Kidney (tissue), 14 donors: ENCODE results near the gene SYNGR4. TPM values are rescaled to one million over a fixed set of nuclear protein-coding genes. Genes with fewer than 3 reads are reported as not detected.
"Not testable (repeated sequence)": the region's sequence is repeated elsewhere in the genome, so short reads cannot be mapped to it uniquely, and the experiment has no call there.

Experiments
- DNase-seq, 5 donors: peaks; one replicate each; pipeline ENCODE4 v3.0.0-alpha.2; 2013 to 2020
- FAIRE-seq: peaks from 2 replicates; lab custom pipeline; 2012; peaks lifted over from hg19 to GRCh38; lab: Jason Lieb, UNC
- H3K27ac ChIP-seq, 2 donors: one replicate each; pipeline ENCODE4 v1.7.0; 2013; ENCODE audit warnings: low read depth in 2 of 2, low read length in 2 of 2, inconsistent platforms in 1 of 2
- H3K27me3 ChIP-seq: one replicate; pipeline ENCODE4 v1.7.1; 2013; ENCODE audit warnings: low read length, inconsistent platforms; ENCODE audit not compliant: control insufficient read depth, insufficient read depth
- H3K36me3 ChIP-seq, 3 donors: one replicate each; pipeline versions ENCODE4 v1.7.0 to v1.7.1; 2013; ENCODE audit warnings: low read length in 3 of 3, control low read depth in 1 of 3, inconsistent platforms in 1 of 3; ENCODE audit not compliant: insufficient read depth in 3 of 3, control insufficient read depth in 2 of 3
- H3K4me1 ChIP-seq, 3 donors: one replicate each; pipeline versions ENCODE4 v1.7.0 to v1.7.1; 2013; ENCODE audit warnings: low read length in 3 of 3, inconsistent platforms in 1 of 3, low read depth in 1 of 3; ENCODE audit not compliant: control insufficient read depth in 2 of 3, insufficient read depth in 2 of 3
- H3K4me3 ChIP-seq, 3 donors: one replicate each; pipeline versions ENCODE4 v1.7.0 to v1.8.1; 2013; ENCODE audit warnings: low read length in 3 of 3, control low read depth in 1 of 3, inconsistent platforms in 1 of 3
- H3K9ac ChIP-seq, 3 donors: one replicate each; pipeline versions ENCODE4 v1.7.0 to v1.7.1; 2013; ENCODE audit warnings: low read length in 3 of 3, control low read depth in 1 of 3, inconsistent platforms in 1 of 3
- H3K9me3 ChIP-seq, 3 donors: one replicate each; pipeline versions ENCODE4 v1.7.0 to v1.7.1; 2013; ENCODE audit warnings: low read length in 3 of 3, control low read depth in 1 of 3, inconsistent platforms in 1 of 3; ENCODE audit not compliant: control insufficient read depth in 2 of 3, insufficient read depth in 1 of 3
- intact Hi-C: fragments of 100-400 bp; cut with DNase I; formaldehyde crosslinking; loops from one replicate; pipeline ENCODE4 v1.11.1; 2022
- polyA plus RNA-seq: library from polyadenylated mRNA; stranded (reverse); fragments of 350-450 nt; fragmentation: Illumina TruSeq; extraction: RNeasy Lipid Tissue Mini Kit (QIAGEN cat#74804); gene quantifications from one replicate; pipeline ENCODE4 v1.2.3, GENCODE V29; 2014; ENCODE audit warnings: low read depth, low replicate concordance; ENCODE audit not compliant: insufficient read depth
- total RNA-seq: library from RNA; stranded (reverse); fragmentation: NEBNext Ultra II Directional; extraction: Animal tissue kit (Norgen Biotek cat#: 25700); gene quantifications from one replicate; pipeline ENCODE4 v1.2.1, GENCODE V29; 2021
- TF ChIP-seq, protein P1 (sequence below): IDR thresholded peaks from 3 replicates; pipeline ENCODE4 v1.5.1; 2012; ENCODE audit warnings: mild to moderate bottlenecking, moderate library complexity, borderline replicate concordance; ENCODE audit not compliant: insufficient read depth; ENCODE audit errors: extremely low read depth
- donor health status: control.
- donor health status: control.
- donor health status: control.
- donor health status: control.
- donor health status: control.
- donor health status: DM: yes; HTN: yes; CAD: no.
- donor health status: Normal renal cell carcinoma (clear cell type).

The SYNGR4 gene
- total and polyA plus RNA-seq, 2 donors from 2014 or later: not detected

DNA sequence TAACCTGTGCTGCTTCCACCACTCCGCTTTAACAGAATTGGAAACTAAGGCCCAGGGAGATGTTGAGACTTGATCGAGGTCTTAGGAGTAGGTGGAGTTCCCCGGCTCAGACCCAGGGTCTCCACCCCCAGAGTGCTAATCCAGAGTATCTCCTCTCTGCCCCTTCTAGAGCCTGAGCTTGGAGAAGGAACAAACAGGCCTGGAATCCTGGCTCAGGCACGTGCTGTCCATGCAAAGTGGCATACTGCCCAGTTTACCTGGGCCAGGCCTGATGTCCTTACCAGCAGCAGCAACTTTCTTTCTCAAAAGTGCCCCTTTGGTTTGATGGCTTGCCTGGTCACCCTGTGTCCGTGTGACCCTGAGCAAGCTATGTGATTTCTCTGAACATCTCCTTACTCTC is 3.7 kb downstream of the SYNGR4 start:
- DNase-seq: no peak
- TF ChIP-seq, protein P1, sequence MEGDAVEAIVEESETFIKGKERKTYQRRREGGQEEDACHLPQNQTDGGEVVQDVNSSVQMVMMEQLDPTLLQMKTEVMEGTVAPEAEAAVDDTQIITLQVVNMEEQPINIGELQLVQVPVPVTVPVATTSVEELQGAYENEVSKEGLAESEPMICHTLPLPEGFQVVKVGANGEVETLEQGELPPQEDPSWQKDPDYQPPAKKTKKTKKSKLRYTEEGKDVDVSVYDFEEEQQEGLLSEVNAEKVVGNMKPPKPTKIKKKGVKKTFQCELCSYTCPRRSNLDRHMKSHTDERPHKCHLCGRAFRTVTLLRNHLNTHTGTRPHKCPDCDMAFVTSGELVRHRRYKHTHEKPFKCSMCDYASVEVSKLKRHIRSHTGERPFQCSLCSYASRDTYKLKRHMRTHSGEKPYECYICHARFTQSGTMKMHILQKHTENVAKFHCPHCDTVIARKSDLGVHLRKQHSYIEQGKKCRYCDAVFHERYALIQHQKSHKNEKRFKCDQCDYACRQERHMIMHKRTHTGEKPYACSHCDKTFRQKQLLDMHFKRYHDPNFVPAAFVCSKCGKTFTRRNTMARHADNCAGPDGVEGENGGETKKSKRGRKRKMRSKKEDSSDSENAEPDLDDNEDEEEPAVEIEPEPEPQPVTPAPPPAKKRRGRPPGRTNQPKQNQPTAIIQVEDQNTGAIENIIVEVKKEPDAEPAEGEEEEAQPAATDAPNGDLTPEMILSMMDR: no peak
- no peak for FAIRE-seq
- no peak overlapping the region for H3K9ac ChIP-seq
- intact Hi-C loops: no loop called here
- no peaks in the 10 kb centered on the region for H3K27me3 ChIP-seq
- no peak overlapping the region for H3K4me3 ChIP-seq
- H3K4me1 ChIP-seq: peaks cover 0 to 12% (median 5%) of the 10 kb centered on the region in 3 donors
- no peaks in the 10 kb centered on the region for H3K36me3 ChIP-seq
- H3K27ac ChIP-seq: no peak overlapping the region
- H3K9me3 ChIP-seq: no peaks in the 10 kb centered on the region

DNA sequence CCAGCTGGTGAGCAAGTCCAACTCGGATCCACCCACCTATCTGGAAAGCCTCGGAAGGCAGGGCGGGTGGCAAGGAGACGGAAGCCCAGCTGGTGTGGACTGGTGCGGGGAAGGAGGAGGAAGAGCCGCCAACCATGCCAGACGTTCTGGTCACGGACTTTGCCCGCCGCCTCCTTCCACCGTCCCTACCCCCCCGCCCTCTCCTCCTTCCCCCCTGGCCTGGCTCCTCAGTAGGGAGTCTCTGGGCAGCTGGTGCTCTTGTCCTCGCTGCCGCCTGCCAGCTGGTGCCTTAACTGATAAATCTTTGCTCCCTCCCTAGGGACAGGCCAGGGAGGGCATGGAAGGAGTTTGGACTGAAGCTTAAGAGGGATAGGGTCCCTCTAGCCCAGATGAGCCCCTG is 4.8 kb downstream of the SYNGR4 start:
- H3K9ac ChIP-seq: no peak overlapping the region
- TF ChIP-seq, protein P1: no peak

DNA sequence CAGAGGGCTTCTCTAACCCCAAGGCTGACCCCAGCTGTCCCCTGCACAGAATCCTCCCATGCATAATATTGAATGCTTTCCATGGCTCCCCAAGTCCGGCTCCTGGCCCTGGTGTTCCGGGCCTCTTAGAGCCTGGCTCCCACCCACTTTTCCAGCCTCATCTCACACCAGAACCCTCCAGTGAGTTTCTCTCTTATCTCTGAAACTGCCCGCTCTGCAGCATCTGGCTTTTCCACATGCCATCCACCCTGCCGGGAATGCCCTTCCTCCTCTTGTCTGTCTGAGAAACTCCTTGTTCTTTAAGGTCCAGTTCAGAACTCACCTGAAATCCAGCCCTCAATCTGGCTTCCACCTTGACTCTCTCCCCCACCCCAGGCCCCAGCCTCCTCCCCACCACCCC is 6.8 kb downstream of the SYNGR4 start:
- Histone ChIP-seq H3K9ac (no peak overlapping the region), H3K27me3 (no peaks in the 10 kb centered on the region), H3K4me1 (peaks cover 0 to 5% (median 5%) of the 10 kb centered on the region in 3 donors), H3K4me3 (no peak overlapping the region), H3K9me3 (no peaks in the 10 kb centered on the region), H3K27ac (no peak overlapping the region), H3K36me3 (no peaks in the 10 kb centered on the region)
- TF ChIP-seq, protein P1: no peak
- intact Hi-C loops: no loop called here
- DNase-seq (no peak), FAIRE-seq (no peak)

More for the DNA sequence above, 4.8 kb downstream of the SYNGR4 start:
- FAIRE-seq (no peak), DNase-seq (peak in 4 of 5 donors; percentile 71 to 88 (median 80))
- Histone ChIP-seq H3K27ac (peak overlapping the region in 1 of 2 donors; percentile 49), H3K36me3 (no peaks in the 10 kb centered on the region), H3K27me3 (no peaks in the 10 kb centered on the region), H3K9me3 (no peaks in the 10 kb centered on the region), H3K4me3 (no peak overlapping the region), H3K4me1 (peaks cover 0 to 8% (median 5%) of the 10 kb centered on the region in 3 donors)
- intact Hi-C loops: no loop called here

DNA sequence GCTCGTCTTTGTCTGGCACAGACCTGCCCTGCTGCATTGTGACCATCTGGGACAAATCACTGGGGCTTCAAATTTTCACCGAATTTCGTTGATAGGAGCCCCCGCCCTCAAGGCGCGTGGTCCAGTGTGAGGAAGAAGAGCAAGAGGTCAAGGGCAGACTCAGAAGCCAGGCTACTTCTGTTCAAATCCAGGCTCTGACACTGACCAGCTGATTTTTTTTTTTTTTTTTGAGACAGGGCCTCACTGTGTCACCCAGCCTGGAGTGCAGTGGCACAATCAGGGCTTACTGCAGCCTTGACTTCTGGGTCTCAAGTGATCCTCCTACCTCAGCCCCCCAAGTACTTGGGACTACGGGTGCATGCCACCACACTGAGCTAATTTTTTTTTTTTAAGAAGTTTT is 7.2 kb downstream of the SYNGR4 start:
- intact Hi-C loops: no loop called here
- H3K4me3 ChIP-seq: no peak overlapping the region
- no peaks in the 10 kb centered on the region for H3K36me3 ChIP-seq
- DNase-seq (no peak), FAIRE-seq (no peak)
- H3K27ac ChIP-seq: no peak overlapping the region
- H3K27me3 ChIP-seq: no peaks in the 10 kb centered on the region
- no peak overlapping the region for H3K9ac ChIP-seq
- TF ChIP-seq, protein P1: no peak
- peaks cover 0 to 5% (median 5%) of the 10 kb centered on the region in 3 donors for H3K4me1 ChIP-seq
- H3K9me3 ChIP-seq: no peaks in the 10 kb centered on the region

DNA sequence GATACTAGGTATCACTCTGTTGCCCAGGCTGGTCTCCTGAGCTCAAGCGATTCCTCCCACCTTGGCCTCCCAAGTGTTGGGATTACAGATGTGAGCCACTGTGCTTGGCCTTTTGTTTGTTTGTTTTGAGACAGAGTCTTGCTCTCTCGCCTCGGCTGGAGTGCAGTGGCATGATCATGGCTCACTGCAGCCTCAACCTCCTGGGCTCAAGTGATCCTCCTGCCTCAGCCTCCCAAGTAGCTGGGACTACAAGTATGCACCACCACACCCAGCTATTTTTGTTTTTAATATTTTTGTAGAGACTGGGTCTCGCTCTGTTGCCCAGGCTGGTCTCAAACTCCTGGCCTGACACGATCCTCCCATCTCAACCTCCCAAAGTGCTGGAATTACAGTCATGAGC is 7.6 kb downstream of the SYNGR4 start:
- H3K36me3 ChIP-seq, FAIRE-seq, DNase-seq, H3K9me3 ChIP-seq, H3K4me3 ChIP-seq, H3K27me3 ChIP-seq, H3K4me1 ChIP-seq, H3K9ac ChIP-seq, H3K27ac ChIP-seq, intact Hi-C loops: not testable (repeated sequence)
